Measurements from ENCODE around the gene ABHD8.

DNA sequence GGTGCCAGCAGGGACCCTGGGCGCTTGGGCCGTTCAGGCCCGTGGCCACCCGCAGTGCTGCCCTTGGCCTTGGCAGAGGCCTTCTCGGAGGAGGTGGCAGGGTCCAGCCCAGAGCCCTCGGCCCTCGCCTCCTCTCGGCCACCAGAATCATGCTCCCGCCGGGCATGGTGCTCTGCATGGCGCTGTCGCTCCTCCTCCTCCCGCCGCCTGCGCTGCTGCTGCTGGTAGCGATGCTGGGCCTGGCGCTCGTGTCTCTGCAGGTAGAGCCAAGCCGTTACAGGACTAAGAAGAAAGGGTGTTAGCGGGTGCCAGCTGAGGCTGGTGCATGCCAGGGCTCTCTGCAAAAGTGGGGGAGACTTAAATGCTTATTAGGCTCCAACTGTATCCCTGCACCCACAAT is 21.9 kb upstream of the ABHD8 start:
- TF ChIP-seq, protein P1, sequence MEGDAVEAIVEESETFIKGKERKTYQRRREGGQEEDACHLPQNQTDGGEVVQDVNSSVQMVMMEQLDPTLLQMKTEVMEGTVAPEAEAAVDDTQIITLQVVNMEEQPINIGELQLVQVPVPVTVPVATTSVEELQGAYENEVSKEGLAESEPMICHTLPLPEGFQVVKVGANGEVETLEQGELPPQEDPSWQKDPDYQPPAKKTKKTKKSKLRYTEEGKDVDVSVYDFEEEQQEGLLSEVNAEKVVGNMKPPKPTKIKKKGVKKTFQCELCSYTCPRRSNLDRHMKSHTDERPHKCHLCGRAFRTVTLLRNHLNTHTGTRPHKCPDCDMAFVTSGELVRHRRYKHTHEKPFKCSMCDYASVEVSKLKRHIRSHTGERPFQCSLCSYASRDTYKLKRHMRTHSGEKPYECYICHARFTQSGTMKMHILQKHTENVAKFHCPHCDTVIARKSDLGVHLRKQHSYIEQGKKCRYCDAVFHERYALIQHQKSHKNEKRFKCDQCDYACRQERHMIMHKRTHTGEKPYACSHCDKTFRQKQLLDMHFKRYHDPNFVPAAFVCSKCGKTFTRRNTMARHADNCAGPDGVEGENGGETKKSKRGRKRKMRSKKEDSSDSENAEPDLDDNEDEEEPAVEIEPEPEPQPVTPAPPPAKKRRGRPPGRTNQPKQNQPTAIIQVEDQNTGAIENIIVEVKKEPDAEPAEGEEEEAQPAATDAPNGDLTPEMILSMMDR (IDR thresholded peaks at IDR 0.05; ENCODE audit: insufficient read depth, low read depth, low read length) = no peak
- no peak for TF ChIP-seq EZH2 (IDR thresholded peaks at IDR 0.05; ENCODE audit: insufficient read depth, low read length)

Measured in astrocyte (in vitro differentiated cells and primary cell).